Stimulated activated CD8-positive, alpha-beta memory T cell treated with anti-CD3 and anti-CD28 coated beads, Interleukin-4, amount 100 ng/mL, for 1 hour (primary cell): ENCODE measurements around the gene GALM.

Experiments used
- DNase-seq, 2 donors: peaks; one replicate each; pipeline ENCODE4 v3.0.0-alpha.2; 2020; ENCODE audit warnings: low read depth in 2 of 2, low spot score in 1 of 2

GALM gene

DNA sequence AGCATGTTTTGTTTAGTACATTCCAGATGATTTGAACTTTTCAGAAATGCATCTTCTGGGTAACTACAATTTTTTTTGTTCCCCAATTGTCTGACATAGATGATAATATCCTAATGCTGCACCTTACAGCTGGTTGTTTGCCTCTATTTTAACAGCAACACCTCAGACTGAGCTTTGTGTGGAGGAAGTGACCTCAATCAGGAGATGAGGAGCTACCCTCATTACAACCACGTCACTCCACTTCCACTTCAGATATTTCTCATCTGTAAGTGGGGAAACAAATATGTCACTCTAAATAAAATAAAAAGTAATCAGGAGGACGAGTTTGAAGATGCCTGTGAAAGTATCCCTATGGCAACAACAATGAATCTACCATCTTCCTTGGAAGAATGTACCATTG, 97.3 kb downstream of the GALM start:
- no peak for DNase-seq

GRCh38 chr2:38763728-38764127, 97.8 kb downstream of the GALM start:
- no peak for DNase-seq

- DNase-seq, result no peak
Observed at GRCh38 chr2:38765149-38765548, 99.2 kb downstream of the GALM start.

- no peak for DNase-seq
Observed at GRCh38 chr2:38765551-38765950, 99.6 kb downstream of the GALM start.

GRCh38 chr2:38771632-38772031, 105.7 kb downstream of the GALM start:
- no peak for DNase-seq

GRCh38 chr2:38775097-38775920, 109.4 kb downstream of the GALM start:
- no peak for DNase-seq

DNA sequence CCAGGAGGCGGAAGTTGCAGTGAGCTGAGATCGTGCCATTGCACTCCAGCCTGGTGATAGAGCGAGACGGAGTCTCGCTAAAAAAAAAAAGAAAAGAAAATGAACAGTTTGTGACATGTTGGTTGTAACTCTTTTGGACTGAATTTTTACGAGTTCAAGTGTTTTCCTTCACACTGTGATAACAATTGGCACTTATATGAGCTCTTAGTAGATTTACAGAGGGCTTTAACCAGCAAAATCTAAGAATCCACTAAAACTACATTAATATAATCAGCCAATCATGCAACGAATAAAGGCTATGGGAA, 110.0 kb downstream of the GALM start:
- DNase-seq, result no peak

GRCh38 chr2:38776531-38776930, 110.6 kb downstream of the GALM start:
- no peak for DNase-seq

DNA sequence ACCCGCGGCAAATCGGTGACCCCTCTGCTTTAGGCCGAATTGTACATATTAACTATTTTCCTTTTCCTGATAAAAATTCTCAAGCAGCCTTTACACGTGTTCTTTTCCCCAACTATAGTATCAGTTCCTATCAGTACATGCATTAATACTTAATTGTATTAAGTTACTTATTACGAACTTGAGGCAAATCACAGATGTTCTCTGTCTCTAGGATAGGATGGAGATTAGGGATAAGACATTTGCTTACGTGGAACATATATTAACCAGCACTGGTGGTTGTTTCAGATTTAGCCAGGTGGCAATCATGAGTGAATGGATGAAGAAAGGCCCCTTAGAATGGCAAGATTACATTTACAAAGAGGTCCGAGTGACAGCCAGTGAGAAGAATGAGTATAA, 112.8 kb downstream of the GALM start:
- DNase-seq, result no peak

DNA sequence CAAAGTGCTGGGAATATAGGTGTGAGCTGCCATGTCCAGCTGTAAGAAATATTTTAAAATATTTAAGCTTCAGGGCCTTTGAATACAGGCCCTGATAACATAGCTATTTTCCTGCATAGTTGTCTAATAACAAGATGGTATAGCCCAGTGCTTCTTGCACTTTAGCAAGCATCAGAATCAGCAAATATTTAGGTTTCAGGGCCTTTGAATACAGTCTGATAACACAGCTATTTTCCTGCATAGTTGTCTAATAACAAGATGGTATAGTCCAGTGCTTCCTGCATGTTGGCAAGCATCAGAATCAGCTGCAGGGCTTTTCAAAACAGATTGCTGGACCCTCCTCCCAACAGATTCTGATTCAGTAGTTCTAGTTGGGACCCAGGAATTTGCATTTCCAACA, 117.7 kb downstream of the GALM start:
- no peak for DNase-seq
